ENCODE results near the gene SHISA9.
"Not testable (repeated sequence)": the region's sequence is repeated elsewhere in the genome, so short reads cannot be mapped to it uniquely, and the experiment has no call there.

SHISA9 gene

DNA sequence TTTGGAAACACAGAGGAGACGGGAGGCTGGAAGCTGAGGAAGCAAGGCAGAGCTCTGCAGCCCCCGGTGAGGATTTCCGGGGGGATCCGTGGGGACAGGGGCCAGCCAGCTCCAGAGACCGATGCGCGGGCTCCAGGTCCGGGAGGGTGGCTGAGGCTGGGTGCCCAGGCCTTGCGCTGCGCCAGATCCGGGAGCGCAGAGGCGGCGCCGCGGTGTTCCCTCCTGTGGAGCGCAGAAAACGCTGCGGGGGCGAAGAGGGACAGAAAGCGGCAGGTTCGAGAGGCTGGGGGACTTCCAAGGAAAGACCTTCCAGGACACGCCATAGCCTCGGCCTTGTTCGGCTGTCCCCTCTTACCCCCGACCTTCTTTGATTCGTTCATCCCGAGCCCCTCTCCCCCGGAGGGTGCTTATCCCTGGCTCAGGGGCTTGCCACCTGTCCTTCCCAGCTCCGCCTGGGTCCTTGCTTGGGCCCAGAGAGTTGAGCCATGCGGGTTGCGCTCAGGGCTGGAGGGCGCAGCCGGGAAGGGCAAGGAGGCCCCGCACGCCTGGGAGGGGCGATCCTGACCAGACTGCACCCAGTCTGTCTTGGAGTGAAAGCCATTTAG is 697 bp upstream of the SHISA9 start:
- FAIRE-seq: no peak

DNA sequence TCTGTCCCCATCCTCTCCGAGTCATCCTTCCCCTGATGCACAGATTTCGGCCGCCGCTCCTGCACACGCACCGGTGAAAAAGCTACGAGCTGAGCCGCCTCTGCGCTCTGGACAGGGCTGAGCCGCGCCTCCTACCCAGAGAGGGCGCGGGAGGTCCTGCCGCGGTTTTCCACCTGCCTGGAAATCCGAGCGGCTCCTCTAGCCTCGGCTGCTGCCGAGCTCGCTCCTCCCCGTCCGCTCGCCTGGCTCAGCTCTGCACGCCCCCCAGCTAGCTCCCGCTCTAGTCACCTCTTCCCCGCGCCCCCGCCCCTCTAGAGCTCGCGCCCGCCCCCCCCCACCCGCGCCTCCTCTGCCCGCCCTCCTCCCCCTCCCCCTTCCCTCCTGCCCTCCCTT is 198 bp upstream of the SHISA9 start:
- no peak for FAIRE-seq

DNA sequence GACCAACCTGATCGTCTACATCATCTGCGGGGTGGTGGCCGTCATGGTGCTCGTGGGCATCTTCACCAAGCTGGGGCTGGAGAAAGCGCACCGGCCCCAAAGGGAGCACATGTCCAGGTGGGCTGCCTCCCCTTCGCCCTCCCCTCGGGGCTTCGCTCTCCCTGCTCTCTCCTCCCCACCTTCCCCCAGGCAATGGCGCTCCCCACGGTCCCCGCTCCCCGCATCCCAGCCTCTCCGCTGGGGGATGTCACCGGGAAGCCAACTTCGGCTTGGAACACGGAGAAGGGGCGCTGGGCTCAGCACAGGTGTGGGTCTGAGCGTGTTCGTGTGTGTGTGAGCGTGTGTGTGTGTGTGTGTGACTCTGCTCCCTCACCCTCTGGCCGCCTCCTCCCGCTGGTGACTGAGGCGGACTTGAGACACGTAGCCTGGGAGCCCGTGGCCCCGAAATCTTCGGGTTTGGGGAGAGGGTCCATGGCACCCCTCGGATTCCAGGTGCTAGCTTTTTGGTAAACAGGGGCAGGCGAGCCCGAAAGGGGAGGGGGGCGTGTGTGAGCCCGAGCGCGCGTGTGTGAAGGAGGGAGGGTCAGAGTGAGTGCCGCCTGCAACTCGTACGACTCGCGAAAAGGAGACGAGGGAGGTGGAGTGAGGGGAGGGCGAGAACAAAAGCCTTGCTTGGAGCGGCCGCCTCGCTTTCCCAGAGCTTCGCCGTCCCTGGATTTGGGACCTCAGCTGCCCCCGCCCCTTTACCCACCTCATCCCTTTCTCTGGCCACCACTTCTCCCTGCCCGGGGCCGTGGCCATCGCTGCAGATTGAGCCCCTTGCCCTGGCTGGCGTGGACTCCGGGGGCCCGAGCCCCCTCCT is 1.3 kb downstream of the SHISA9 start:
- no peak for FAIRE-seq

DNA sequence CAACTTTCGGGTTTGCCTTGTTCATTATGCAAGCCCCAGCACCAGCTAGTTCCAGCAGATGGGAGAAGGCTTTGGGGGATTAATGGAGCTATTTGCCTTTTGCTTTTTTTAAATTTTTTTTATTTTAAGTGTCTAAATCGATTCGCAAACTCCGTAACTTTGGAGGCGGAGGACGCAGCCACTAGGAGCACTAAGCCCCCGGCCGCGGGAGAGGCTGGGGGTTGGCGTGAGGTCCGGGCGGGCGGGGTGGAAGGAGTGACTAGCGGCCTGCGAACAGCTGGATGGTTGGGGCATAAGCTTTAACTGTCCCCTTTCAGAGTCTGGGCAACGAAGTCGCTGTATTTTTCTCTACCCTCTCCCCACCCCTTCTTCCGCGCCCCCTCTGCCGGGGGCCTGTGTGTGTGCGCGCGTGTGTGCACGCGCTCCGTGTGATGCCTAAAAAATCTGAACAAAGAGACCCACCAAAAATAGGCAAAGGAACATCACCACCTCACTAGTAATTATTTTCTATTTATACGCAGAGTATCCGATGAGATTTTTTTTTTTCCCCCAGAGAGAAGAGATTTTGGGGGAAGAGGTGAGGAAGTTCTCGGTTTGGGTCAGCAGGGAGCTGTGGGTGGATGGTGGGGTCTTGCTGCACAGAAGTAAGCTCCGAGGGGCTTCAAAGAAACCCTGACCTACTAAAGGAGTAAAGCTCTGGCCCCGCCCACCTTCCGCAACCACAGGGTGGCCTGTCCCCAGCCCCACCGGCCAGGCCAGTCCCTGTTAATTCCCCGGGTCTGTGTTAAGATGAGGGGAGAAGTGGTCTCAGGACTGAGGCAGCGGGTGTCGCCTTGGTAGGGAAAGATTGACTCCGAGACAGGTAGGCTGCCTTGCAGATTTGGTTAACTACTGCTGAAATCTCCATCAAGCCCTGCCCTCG is 2.3 kb downstream of the SHISA9 start:
- no peak for FAIRE-seq

DNA sequence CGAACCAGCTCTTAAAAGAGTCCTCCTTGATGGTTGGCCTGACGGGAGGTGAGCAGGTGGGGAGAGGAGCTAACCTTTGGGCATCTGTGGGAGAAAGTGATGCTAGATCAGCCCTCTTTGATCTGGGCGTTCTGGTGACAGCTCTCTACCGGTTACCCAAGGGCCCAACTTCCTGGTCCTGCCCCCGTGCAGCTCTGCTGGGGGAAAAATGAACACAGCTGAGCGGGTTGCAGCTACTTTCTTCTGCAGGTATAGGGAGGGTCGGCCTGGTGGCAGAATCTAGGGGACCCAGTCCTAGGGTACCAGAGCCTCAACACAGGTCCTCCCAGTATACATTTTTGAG is 2.9 kb downstream of the SHISA9 start:
- no peak for FAIRE-seq

DNA sequence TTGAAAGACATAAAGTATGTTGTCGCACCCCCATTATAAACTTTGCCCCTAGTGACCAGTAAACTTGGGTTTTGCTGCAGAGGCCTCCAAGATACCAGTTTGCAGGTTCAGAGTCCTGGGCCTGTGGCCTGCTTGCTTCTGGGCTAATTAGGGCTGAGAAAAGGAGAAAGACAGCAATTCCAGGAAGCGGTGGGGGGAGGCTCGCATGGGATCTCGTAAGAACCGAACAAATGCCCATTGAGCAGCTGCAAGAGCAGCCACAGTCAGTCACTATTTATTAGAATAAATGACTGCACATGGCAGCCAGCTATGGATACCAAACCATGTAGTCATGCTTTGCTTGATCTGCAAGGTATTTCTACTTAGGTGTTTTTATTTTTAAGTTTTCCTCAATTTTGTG is 4.9 kb downstream of the SHISA9 start:
- FAIRE-seq: no peak

DNA sequence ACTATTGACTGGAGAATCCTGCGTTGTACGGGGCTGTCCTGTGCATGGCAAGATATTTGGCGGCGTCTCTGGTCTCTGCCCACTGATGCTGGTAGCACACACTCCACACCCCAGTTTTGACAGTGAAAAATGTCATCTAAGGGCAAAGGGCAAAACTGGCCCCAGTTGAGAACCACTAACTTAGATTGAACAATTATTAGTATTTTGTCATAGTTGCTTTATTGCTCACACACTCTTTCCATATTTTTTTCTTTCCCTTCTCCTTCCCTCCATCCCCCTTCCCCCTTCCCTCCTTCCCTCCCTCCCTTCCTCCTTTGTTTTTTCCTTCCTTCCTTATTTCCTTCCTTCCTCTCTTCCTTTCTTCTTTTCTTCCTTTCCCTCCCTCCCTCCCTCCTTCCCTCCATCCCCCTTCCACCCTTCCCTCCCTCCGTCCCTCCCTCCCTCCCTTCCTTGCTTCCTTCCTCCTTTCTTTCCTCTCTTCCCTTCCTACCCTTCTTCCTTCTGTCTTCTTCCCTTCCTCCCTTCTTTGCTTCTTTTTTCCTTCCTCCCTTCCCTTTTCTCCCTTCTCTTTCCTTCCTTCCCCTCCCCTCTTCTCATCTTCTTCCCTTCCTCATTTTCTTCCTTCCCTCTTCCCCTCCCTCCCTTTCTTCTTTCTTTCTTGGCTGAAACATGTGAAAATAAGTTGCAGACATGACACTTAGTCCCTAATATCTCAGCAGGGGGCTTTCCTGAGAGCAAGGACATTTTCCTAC is 5.5 kb downstream of the SHISA9 start:
- no peak for FAIRE-seq

DNA sequence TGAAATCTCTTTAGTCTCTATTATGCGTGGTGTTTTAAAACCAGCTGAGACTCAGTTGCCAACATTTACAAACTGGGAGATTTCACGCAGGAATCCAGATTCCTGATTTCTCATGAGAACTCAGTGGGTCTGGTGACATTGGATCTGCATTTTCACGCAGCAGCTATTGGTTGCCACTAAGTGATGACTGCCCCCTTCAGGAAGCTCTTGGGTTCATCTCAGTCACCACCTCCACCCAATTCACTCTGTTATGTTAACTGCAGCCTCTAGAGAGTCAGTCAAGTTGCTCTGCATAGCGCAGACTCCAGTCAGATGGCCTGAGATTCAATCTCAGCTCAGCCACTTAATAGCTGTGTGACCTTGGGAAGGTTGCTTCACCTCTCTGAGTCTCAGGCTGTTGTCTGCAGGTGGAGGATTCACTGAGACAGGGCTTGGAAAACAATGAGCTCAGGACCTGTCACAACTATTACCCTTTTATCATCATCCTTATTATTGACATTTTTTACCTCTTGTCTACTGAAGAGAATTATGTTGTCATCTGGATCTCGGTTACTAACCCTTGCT is 6.4 kb downstream of the SHISA9 start:
- FAIRE-seq: no peak

DNA sequence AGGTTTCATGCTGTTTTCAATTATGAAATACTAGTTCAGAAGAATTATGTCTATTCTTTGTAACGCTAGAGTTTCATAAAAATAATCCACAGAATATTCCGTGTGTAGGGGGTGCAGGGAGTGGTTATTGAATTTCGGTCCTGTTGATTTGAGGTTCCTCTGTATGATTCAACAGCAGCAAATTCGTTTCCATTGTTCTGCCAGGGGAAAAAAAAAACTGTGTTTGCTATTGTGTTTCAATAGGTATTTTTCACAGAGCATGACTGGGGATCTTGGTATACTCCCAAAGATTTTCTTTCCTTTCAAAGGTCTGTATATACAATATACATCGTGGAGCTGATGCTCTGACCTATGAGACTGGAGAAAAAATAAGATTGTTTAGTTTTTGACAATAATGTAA is 15.8 kb downstream of the SHISA9 start:
- FAIRE-seq: no peak

DNA sequence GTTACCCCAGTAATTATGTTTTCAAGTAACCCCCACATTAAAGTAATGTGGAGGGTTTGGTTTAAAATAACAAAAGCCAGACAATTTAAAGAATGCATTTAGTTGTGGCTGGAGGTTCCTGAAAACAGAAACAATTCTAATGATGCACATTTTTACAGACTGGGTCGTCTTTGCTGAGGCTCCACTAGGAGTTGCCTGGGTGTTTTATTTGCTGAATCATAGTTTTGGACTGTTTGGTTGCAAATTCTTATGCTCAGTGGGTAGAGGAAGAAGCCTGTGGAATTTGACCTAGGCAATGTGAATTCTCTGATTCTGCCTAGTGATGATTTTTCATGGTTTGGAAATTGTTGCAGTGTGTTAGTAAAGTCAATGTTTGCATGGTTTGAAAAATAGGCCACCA is 16.3 kb downstream of the SHISA9 start:
- FAIRE-seq: no peak

DNA sequence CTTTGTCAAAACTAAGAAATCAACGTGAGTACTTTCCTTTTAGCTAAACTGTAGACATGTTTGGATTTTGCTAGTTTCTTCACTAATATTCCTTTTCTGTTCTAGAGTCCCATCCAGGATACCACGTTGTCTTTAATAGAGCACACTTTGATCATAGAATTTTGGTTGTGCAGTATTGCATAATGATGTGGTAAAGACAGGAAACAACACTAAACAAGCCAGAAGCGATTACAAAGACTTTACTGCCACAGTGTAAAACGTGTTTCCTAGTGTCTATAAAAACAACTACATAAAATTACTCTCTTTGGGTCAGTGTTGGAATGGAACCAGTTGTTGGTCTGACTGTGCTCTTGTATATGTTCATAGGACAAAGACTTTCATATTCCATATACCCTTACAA is 19.3 kb downstream of the SHISA9 start:
- FAIRE-seq: no peak

DNA sequence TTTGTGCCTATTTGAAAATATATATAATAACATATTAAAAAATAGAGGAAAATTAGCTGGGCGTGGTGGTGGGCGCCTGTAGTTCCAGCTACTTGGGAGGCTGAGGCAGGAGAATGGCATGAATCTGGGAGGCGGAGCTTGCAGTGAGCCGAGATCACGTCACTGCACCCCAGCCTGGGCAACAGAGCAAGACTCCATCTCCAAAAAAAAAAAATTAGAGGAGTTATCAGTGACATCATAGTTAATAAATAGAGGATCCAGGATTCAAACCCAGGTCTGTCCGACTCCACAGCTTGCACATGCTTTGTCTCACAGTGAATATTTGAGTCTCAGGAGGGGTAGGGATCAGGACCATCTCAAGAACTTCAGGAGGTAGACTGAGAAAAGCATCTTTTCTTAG is 22.2 kb downstream of the SHISA9 start:
- not testable (repeated sequence) for FAIRE-seq

DNA sequence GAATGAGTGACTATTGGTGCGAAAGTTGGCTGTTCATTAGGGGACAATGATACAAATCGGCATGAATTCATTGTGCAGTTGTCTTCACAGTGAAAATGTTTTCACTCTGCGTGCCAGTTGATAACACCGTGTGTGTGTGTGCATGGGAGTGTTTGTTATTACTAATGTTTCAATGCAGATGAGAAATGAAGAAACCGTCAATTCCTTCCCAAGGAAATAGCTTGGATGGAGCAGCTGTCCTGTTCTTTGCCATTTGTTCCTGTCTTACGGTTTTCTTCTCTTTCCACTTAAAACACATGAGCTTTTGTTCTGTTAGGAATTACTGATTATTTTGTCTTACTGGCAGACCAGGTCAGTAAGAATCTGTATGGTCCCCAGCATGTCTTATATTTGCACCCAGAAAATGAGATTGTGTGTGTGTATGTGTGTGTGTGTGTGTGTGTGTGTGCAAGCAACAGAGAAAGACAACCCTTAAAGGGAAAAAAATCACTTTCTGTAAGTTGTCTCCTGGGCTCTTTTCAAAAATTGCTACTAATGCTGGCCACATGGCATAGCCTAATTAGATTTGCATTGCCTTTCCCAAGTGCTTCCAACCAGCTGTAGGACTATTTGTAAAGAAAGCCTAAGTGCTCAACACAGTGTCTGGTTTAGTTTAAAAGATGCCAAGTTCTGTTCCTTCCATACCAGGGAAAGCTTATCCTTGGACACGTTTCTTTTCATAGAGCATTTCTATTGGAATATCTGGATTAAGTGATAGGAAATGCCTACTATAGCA is 23.8 kb downstream of the SHISA9 start:
- FAIRE-seq: no peak

DNA sequence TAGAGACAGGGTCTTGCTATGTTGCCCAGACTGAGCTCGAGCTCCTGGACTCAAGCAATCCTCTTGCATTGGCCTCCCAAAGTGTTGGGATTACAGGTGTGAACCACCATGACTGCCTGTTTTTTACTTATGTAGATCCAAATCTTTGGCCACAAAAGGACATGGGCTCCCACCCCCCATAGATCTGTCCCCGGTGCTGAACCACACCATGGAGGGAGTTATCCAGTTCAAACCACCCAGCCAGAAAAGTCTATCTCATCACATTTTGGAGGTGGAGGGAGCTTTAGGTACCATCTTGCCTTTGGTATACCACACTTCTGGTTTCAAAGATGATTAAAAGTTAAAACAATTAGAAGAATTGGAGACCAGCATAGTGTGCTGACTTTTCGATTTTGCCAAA is 26.2 kb downstream of the SHISA9 start:
- FAIRE-seq: no peak

DNA sequence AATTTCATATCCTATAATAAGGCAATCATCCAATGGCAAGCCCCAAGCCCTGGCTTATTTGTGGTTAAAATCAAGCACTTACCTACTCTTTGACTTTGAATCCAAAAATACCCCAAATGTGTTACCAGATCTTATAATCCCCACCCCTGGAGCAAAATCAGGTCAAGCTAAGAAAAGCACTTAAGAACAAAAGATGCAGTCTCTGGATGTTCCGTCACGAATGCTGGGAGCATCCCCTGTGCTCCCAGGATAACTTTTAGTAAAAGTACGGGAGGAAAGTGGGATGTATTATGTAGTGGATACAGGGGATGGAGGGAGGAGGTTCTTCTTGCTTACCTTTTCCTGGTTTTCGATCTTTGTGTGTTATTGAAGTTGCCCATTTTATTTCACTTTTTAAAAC is 29.5 kb downstream of the SHISA9 start:
- FAIRE-seq: no peak

DNA sequence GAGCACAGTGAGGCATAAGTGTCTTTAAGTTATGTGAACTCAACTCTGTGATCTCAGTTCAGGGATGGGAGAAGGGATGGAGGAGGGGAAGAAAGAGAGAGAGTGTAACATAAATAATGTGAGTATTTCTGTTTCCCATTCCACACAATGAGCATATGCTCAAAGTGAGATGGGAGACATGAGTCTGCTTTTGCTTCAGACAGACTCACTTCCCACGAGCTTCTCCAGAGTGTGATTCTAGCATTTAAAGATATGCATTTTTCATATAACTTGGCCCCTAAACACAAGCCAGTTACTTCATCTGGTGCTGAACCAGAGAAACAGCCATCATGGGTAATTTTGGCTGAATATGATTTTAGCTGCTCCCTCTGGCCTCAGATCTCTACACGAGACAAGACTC is 35.0 kb downstream of the SHISA9 start:
- FAIRE-seq: no peak

DNA sequence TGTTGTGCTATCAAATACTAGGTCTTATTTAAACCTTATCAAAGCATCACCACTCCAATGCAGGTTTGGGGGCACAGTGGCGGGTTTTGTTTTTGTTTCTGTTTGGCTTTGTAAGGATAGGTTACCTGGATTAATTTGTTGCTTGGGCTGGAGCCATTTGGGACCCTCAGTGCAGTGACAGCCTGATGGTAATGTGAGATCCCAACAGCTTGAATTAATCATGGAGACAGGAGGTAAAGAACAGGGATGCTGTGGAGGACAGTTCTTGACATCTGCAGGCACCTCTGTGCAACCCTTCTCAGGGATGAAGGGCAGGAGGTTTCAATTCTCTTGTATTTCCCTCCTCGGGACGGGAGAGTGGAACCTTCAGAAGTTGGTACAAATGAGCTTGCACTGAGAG is 40.5 kb downstream of the SHISA9 start:
- FAIRE-seq: no peak

DNA sequence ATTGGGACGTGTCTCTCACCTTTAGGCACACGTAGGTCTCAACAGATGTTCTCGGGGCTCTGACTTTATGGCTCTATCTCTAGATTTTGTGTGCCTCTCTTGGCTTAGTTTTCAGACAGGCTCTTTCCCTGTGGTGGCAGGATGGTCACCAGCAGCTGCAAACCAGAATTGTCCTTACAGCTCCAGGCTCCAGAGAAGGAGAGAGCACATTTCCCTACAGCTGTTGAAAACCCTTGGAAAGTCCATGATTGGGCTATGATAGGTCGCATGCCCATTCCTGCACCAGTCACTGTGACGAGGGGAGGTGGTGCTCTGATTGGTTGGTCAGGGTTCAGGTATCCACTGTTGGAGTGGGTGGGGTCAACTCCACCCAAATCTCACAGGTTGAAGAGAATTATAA is 41.5 kb downstream of the SHISA9 start:
- no peak for FAIRE-seq

DNA sequence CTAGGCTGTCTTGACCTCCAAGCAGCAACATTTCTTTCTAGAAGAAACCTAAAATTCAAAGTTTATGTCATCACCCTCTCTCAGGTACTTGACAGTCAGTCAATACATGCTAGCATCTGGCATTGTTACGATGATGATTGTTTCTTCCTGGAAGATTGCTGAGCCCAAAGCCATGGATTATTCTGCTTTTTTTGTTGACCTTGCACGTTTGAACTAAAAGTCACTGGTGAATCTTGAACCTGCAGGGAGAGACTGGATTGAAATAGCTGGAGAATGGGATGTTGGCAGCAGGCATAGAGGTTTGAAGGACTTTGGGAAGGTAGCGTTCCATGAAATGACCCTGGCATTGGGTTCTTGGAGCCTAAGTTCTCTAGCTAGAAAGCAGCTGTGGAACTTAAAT is 42.9 kb downstream of the SHISA9 start:
- FAIRE-seq: no peak

DNA sequence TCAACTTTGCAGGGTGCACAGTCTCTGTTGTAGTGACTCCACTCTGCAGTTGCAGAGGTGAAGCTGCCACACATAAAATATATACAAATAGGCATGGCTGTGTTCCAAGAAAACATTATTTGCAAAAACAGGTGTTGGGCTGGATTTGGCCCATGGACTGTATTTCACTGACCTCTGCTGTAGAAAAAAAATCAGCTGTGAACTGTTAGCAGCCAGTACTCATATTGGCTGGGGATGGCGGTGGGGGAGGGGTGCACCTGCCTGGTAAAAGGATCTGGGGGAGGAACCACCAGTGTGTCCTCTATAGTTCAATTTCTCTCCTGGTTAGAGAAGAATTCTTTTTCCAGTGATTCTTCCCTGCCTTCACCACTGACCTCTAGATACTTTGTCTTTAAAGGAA is 50.0 kb downstream of the SHISA9 start:
- no peak for FAIRE-seq

DNA sequence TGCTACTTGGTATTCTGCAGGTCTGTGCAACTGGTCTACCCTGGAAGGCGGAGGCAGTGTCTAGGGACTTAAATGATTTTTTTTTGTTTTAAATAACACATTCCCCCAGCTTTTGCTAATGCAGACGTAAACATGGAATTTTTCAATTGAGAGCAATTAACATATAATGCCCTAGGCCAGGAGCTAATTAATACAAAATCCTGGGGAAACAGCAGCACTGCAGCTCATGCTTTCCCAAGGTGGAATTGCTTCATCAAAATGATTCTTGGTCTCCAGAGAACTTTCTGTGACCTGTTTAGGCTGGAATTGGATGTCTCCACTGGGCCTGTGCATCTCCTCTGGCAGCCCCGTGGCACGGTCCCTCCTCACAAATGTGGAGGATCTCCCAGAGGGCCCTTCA is 50.6 kb downstream of the SHISA9 start:
- FAIRE-seq: no peak

DNA sequence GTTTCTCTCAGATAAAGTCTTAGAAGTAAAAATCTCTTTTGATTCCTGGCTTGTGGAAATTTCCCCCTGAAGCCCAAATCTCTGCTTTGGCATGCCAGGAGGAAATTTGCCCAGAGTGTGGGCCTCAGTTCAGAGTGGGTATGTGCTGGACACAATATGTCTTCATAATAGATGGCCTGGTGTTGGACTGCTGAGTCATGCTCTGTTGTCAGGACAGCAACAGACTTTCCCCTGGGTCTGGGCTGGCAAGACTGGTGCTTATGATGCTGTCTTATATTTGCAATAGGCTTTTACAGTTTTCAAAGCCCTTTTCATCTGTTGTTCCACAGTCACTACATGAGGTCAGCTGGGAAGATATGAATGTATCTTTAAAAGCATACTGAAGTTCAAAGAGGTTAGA is 57.0 kb downstream of the SHISA9 start:
- no peak for FAIRE-seq
